ENCODE measurements around the gene DDN.

DDN gene

DNA sequence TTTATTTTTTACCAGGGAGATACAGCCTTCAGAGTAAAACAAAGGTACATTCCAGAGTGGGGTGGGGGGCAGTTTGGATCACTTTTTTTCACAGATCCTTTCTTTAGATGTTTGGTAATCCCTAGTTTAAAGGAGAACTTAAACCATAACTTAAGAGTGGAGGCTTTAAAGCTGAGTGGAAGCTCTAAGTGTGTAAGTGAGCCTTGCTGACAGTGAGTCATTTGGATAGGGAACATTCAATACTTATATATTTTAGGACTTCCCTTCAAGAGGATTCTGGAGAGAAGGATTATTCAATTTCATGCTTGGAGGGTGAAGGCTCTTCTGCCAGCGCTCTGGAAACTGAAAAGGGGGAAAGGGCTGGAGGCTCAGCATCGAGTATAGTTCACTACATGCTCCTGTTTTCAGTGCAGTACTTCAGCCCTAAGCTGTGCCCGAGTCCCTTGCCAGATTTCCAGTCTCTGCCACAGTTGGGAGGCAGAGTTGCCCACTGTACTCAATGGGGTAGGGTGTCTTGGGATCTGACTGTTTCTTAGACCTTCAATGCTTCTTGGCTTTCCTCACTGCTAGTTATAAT is 11.0 kb upstream of the DDN start:
- DNase-seq, result no peak

GRCh38 chr12:49008943-49009342 is 9.8 kb upstream of the DDN start:
- DNase-seq, result no peak

DNA sequence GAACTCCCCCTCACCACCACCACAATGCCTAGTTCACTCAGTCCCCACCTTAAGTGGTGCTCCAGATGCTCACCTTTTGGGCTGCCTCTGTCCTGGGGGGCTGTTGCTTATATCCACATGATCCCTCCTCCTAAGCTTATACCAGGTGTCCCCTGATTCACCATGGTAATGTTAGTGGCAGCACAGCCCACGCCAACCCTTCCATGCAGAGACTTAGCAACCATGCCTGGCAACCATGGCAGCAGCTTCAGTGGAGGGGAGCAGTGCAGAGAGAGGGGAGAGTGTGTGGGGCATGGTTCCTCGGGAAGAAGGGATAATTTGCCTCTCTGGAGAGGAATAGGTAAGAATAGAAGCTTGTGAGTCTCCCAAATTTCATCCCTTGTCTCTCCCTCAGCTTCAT is 1.2 kb upstream of the DDN start:
- no peak for DNase-seq

GRCh38 chr12:48998497-48999353 is 450 bp downstream of the DDN start:
- no peak for DNase-seq

DNA sequence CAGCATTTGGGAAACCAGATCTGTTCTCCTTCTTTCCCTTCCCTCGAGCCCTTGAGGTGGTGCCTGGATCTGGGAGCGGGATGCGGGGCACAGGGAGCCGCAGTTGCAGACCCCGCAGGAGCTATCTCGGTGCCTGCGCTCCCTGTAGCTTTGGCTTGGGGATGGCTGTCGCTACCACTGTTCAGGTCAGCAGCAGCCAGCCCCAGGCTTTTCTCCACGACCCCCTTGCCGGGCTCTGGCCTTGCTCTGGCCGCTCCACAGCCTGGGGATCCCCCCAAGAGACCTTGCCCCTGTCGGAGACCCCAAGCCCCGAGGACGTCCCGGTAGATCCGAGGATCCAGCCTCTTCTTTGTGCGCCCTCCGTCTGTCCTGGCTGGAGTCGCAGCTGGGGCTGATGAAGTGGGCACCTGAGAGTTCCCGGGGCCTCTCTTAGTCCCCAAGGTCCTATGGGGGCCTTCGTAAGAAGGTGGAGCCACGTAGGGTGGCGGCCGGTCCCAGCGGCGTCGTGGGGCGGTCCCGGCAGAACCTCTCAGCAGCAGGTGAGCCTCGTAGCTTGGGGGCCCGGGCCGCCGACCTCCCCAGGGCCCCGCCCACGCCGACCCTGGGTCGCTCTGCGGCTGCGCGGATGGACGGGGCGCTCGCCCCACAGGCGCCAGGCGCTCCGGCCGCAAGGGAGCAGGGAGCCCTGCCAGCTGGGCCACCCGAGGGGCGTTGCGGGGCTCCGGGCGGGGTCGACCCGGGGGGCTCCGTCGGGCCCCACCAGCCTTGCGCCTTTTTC is 1.3 kb downstream of the DDN start:
- no peak for DNase-seq

DNA sequence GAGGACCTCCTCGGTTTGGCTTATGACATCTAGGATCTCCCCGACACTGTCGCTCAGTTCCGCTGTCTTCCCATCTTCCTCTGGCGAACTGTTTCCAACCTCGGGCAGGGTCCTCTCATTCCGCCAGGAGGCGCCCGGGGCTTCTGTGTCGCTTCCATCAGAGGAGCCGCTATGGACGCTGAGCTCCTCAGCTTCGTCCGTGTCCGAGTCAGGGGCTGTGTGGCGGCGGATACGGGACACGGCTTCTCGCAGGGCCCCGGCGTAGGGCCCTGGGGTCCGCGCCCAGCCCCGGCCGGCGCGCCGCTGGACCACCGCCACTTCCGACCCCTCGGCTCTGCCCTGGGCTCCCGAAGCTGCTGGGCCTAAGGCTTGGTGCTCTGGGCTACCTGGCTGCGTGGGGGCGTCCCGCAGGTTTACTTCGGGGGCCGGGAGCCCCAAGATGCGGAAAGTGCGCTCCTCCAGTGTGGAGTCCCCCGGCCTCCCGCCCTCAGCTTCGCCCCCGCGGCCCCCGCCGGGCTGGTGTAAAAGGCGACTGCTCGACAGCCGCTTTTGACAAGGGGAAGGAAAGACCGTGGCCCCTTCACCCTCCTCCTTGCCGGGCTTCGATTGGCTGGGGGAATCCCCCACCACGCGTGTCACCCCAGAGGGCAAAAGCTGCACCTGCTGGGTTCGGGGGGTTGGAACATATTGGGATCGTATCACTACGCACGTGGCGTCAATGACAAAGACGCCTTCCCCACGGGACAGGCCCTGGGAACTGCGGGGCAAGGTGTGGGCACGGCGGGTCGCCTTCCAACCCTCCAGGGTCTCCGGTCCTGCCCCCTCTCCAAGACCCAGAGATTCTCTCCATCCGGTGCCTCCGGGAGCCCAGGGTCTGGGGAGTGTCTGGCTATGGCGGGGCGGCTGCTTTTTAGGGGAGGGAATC is 2.1 kb downstream of the DDN start:
- DNase-seq, result peak in 1 of 4 experiments; percentile 46

DNA sequence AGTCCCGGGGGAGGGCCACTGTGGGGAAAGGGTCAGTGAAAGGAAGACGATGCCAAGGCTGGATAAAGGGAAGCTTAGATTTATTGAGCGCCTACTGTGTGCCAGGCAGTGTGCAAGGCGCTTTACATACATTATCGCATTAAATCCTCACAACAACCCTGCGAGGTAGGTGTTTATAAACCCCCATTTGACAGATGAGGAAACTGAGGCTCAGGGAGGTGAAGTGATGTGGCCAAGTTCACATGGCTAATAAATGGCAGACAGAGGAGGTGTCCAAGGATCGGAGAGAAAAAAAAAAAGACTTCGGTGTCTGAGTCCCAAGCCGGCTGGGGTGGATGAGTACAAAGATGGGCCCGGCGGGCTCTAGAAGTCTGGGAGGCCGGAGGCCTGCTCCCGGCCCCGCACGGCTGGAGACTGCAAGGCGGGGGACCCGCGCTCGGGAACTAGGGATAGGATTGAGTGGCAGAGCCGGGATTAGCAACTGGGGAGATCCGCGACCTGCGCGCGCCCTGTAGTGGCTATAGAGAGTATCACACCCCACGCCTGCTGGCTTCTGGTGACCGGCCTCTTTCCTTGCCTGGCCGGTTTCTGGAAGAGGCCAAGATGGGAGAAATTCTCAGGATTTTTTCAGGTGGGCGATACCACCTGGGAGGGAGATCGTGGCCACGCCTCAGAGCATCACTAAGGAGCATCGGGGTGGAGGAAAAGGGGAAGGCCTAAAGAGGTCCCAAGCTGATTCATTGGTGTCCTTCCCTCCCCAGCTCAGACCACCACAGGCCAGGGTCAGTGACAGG is 3.9 kb downstream of the DDN start:
- no peak for DNase-seq

- no peak for DNase-seq
Observed at GRCh38 chr12:48994224-48995085, 4.7 kb downstream of the DDN start.

DNA sequence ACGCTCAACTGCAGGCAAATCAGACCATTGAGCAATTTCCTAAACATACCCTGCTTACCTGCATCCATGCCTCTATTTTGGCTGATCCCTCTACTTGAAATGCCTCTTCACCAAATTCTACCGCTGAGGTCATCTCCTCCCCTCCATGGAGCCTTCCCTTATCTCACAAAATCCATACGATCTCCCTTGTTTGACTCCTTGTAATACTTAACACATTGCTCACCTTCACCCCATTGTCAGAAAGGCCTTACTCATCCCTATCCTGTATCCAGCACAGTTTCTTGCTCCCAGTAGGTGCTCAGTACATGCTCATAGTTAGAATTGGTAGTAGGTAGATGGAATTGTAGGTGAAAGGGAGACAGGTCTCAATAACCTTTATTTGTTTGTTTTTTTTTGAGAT is 5.4 kb downstream of the DDN start:
- no peak for DNase-seq

DNA sequence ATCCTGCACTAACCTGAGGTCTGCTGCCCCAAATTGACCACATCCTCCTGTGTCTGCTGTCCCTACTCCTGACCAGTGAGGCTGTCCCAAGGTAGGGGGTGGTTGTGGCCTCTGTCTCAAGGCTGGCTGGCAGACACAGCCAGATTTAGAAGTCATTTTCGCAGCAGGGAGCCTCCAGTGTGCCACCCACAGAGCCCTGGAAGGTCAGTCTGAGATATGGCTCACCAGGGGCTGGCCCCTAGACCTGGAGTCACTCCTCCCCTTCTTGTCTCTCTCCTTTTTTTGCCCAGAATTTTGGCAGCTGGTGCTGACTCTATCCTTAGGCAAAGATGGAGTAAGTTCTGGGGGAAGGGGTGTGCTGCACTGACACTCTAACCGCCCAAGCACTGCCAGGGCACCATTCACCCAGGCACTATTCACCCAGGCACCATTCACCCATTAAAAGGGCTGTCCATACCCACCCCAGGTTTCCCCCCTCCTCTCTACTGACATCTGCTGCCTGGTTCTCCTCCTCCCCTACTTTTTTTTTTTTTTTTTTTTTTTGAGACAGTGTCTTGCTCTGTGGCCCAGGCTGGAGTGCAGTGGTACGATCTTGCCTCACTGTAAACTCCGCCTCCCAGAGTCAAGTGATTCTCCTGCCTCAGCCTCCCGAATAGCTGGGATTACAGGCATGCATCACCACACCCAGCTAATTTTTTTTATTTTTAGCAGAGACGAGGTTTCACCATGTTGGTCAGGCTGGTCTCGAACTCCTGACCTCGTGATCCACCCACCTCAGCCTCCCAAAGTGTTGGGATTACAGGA is 7.7 kb downstream of the DDN start:
- DNase-seq, result no peak

- no peak for DNase-seq
Observed at GRCh38 chr12:48990552-48990951, 8.6 kb downstream of the DDN start.

- DNase-seq, result peak; percentile 39 to 67 (median 50)
Observed at GRCh38 chr12:48988030-48988649, 11.0 kb downstream of the DDN start.

DNA sequence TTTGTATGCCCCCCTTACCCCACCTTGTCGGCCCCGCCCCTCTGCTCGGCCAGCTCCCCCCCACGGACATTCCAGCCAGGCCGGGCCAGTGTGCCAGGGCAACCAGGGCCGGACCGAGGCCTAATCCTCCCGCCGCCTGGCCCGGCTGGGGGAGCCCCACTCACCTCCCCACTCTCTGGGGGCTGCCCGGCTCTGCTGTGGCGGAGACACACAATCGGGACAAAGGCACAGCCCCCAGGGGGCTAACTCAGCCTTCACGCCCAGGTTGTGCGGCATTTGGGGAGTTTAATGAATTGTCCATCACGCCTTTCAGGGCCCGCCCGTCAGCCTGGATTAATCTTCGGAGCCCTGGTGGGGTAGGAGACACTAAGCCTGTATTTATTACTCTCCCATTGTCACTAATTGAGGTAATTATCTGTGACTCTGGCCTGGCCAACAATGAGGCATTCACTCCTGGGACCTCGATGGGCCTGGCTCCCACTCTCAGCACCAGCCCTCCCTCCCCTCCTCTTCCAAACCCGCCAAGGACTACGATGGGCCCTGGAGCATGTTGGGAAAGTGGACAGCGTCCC is 12.4 kb downstream of the DDN start:
- DNase-seq, result no peak

DNA sequence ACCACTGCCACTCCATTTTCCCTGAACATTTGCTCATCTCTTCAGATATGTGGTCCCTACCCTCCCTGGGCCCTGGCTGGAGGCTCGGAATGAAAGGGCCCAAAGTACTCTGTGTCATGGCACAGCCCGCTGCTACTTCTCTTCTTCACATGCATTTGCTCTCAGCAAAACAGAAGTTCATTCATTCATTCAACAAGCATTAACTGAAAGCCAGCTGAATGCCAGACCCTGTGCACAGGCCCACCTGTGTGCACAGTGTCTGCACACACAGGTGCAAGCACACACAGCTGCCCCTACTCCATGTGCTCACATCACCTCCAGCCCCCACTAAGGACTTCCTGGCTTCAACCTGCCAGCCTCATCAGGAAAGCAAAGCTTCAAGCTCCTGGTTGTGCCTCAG is 13.3 kb downstream of the DDN start:
- DNase-seq, result no peak

DNA sequence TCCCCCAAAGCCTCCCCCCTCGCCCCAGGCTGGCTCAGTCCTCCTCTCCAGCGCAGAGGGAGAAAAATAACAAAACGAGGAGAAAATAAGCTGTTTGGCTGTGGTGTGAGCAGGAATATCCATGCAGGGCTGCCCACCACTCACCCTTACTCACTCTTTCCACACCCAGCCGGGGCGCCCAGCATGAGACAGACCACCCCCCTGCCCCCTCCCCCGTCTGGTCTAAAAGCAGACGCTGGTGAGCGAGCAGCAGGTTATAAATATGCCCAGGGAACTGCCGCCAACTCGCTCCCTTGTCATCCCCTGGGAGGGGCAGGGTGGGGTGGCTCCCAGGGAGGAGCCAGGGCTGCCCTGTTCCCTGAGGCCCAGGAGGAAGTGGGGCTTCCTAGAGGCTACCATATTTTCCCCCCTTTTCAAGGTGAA is 13.7 kb downstream of the DDN start:
- no peak for DNase-seq

- no peak for DNase-seq
Observed at GRCh38 chr12:48982397-48983080, 16.6 kb downstream of the DDN start.

DNA sequence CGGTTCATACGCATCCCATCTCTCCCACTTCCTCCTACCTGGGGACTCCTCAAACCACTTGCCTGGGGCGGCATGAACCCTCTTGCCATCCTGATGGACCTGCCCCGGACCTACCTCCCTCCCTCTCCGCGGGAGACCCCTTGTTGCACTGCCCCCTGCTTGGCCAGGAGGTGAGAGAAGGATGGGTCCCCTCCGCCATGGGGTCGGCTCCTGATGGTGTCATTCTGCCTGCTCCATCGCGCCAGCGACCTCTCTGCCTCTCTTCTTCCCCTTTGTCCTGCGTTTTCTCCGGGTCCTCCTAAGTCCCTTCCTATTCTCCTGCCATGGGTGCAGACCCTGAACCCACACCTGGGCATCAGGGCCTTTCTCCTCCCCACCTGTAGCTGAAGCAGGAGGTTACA is 17.4 kb downstream of the DDN start:
- no peak for DNase-seq

GRCh38 chr12:48980953-48981756 is 18.0 kb downstream of the DDN start:
- DNase-seq, result no peak
